KMS-11 (cell line): ENCODE measurements around the gene FHOD3.

Source experiments
- H2AFZ ChIP-seq: fragments of 200-600 bp; sonication (generic); 2 replicates; pipeline ENCODE4 v1.6.1; 2016; ENCODE audit warnings: antibody characterized with exemption, mixed run types, low read depth
- H3K27ac ChIP-seq: fragments of 200-600 bp; sonication (generic); 2 replicates; pipeline ENCODE4 v1.6.1; 2016; ENCODE audit warnings: mild to moderate bottlenecking, mixed run types
- H3K27me3 ChIP-seq: fragments of 200-600 bp; sonication (generic); 2 replicates; pipeline ENCODE4 v1.6.1; 2017; ENCODE audit warnings: mild to moderate bottlenecking, low read depth, mixed run types, moderate library complexity; ENCODE audit not compliant: insufficient read depth
- H3K36me3 ChIP-seq: fragments of 200-600 bp; sonication (generic); 2 replicates; pipeline ENCODE4 v1.6.1; 2017; ENCODE audit warnings: mild to moderate bottlenecking, mixed run types; ENCODE audit not compliant: insufficient read depth
- H3K4me1 ChIP-seq: fragments of 200-600 bp; sonication (generic); 2 replicates; pipeline ENCODE4 v1.6.1; 2016; ENCODE audit warnings: mild to moderate bottlenecking, low read depth, mixed run types; ENCODE audit not compliant: poor library complexity, severe bottlenecking
- H3K4me2 ChIP-seq: fragments of 200-600 bp; sonication (generic); 2 replicates; pipeline ENCODE4 v1.7.0; 2016; ENCODE audit warnings: mild to moderate bottlenecking, mixed run types
- H3K4me3 ChIP-seq: fragments of 200-600 bp; sonication (generic); IDR thresholded peaks from 2 replicates; pipeline ENCODE4 v1.6.1; 2017; ENCODE audit warnings: low read depth, low read length, mixed read lengths; ENCODE audit not compliant: insufficient read depth
- H3K79me2 ChIP-seq: fragments of 200-600 bp; sonication (generic); 2 replicates; pipeline ENCODE4 v1.6.1; 2016; ENCODE audit warnings: low read depth, mixed run types; ENCODE audit not compliant: insufficient read depth
- H3K9ac ChIP-seq: fragments of 200-600 bp; sonication (generic); 2 replicates; pipeline ENCODE4 v1.6.1; 2016; ENCODE audit warnings: mild to moderate bottlenecking, mixed run types
- H4K20me1 ChIP-seq: fragments of 200-600 bp; sonication (generic); 2 replicates; pipeline ENCODE4 v1.6.1; 2016; ENCODE audit warnings: mild to moderate bottlenecking, mixed run types; ENCODE audit not compliant: insufficient read depth
- TF ChIP-seq, protein P1 (sequence below): fragments of 200-600 bp; sonication (generic); conservative IDR thresholded peaks from 2 replicates; pipeline ENCODE4 v1.6.1; 2017; ENCODE audit warnings: low read depth, mild to moderate bottlenecking, antibody characterized with exemption, low read length, moderate library complexity, mixed read lengths

Gene FHOD3

DNA sequence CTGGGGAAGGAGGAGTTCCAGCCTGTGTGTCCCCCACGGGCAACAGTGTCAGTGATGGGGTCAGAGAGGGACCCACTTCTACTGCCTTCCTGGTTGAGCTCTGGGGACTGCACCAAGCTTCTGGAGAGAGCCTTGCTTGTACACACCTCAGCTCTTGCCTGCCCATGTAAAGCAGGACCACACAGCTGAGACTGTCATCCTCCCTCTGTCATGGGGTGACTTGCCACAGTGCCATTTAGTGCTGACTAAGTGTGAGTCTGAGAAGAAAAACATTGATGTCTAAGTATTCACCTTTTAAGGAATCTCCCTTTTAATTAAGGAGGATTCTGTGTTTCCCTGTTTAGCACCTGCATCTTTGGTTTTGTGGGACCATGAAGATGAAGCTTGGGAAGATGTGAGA, 159.1 kb downstream of the FHOD3 start:
- Histone ChIP-seq H3K4me1 (no peaks in the 10 kb centered on the region), H3K9ac (no peak overlapping the region), H4K20me1 (no peaks in the 10 kb centered on the region), H3K4me2 (no peak overlapping the region), H3K4me3 (no peak overlapping the region), H2AFZ (no peak overlapping the region), H3K27me3 (no peaks in the 10 kb centered on the region), H3K27ac (no peak overlapping the region), H3K79me2 (no peaks in the 10 kb centered on the region), H3K36me3 (no peaks in the 10 kb centered on the region)
- TF ChIP-seq, protein P1, sequence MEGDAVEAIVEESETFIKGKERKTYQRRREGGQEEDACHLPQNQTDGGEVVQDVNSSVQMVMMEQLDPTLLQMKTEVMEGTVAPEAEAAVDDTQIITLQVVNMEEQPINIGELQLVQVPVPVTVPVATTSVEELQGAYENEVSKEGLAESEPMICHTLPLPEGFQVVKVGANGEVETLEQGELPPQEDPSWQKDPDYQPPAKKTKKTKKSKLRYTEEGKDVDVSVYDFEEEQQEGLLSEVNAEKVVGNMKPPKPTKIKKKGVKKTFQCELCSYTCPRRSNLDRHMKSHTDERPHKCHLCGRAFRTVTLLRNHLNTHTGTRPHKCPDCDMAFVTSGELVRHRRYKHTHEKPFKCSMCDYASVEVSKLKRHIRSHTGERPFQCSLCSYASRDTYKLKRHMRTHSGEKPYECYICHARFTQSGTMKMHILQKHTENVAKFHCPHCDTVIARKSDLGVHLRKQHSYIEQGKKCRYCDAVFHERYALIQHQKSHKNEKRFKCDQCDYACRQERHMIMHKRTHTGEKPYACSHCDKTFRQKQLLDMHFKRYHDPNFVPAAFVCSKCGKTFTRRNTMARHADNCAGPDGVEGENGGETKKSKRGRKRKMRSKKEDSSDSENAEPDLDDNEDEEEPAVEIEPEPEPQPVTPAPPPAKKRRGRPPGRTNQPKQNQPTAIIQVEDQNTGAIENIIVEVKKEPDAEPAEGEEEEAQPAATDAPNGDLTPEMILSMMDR = no peak

DNA sequence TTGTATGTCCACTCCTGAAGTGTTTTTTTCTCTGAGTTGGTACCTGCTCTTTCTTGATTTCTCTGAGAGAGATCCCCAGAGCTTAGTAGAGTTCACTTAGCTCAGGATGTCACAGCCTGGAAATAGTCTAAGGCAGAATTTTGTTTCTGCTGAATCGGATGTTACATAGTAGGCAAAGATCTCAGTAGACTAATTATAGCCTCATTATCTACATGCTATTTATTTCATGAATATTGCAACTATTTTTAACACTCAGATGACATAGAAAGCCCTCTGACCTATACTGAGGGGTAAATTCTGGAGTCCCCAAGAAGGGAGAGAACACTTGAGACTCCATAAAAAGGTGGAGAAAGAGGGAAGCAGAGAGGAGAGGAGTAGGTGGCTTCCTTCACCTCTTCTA, 160.2 kb downstream of the FHOD3 start:
- H3K4me3 ChIP-seq = no peak overlapping the region
- H3K9ac ChIP-seq = no peak overlapping the region
- no peaks in the 10 kb centered on the region for H3K4me1 ChIP-seq
- no peak overlapping the region for H3K4me2 ChIP-seq
- no peak overlapping the region for H3K27ac ChIP-seq
- H2AFZ ChIP-seq = no peak overlapping the region
- no peaks in the 10 kb centered on the region for H3K79me2 ChIP-seq
- H4K20me1 ChIP-seq = no peaks in the 10 kb centered on the region
- no peaks in the 10 kb centered on the region for H3K27me3 ChIP-seq
- no peaks in the 10 kb centered on the region for H3K36me3 ChIP-seq
- TF ChIP-seq, protein P1 = no peak

DNA sequence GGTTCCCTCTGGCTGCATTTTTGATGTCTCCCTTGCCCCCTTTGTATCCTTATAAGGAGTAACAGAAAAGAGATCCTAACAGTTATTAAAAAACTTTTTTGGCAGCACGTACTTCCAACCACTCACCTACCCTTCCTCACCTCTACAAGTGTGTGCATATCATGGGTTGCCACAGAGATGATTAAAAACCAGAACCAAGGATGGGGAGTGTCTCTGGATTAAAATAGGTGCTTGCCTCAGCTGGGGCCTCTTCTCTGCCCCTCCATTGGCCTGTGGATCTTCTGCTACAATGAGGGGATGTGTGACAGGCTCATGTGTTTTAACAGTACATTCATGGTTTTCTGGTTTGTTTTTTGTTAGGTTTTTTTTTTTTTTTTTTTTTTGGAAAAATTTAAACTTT, 160.8 kb downstream of the FHOD3 start:
- no peak overlapping the region for H3K27ac ChIP-seq
- H2AFZ ChIP-seq = no peak overlapping the region
- H4K20me1 ChIP-seq = no peaks in the 10 kb centered on the region
- H3K9ac ChIP-seq = no peak overlapping the region
- H3K4me2 ChIP-seq = no peak overlapping the region
- no peaks in the 10 kb centered on the region for H3K4me1 ChIP-seq
- no peaks in the 10 kb centered on the region for H3K27me3 ChIP-seq
- H3K4me3 ChIP-seq = no peak overlapping the region
- no peaks in the 10 kb centered on the region for H3K36me3 ChIP-seq
- H3K79me2 ChIP-seq = no peaks in the 10 kb centered on the region
- TF ChIP-seq, protein P1 = no peak

DNA sequence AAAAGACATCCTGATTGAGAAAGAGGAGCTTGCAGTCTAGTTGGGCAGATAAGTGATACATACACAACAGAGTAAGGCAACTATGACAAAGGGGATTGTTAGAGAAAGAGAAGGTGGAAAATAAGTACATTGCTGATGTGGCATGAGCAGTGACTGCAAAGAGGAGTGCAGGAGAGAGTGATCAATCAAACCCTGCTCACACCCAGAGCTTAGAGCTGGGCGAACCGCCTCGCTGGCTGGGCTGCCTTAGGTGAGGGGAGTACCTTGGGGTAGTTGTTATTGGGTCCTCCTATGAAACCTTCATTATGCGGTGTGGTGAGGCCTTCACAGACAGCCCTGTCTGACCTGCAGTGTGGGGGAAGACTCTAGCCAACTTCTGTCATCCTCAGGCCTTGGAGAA, 161.7 kb downstream of the FHOD3 start:
- Histone ChIP-seq H3K4me2 (no peak overlapping the region), H3K27ac (no peak overlapping the region), H3K79me2 (no peaks in the 10 kb centered on the region), H3K4me3 (no peak overlapping the region), H3K9ac (no peak overlapping the region), H2AFZ (no peak overlapping the region), H4K20me1 (no peaks in the 10 kb centered on the region), H3K36me3 (no peaks in the 10 kb centered on the region), H3K27me3 (no peaks in the 10 kb centered on the region), H3K4me1 (no peaks in the 10 kb centered on the region)
- TF ChIP-seq, protein P1 = no peak

DNA sequence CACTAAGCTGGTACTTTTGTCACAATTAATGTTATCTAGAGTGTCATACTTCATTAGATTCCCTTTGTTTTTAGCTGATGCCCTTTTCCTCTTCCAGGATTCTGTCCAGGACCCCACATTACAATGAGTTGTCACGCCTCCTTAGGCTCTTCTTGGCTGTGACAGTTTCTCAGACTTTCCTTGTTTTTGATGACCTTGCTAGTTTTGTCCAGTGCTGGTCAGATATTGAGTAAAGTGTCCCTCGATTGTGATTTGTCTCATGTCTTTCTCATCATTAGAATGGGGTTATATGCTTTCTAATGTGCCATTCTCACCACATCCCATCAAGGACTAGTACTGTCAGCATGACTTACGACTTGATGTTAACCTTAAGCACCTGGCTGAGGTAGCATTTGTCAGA, 162.3 kb downstream of the FHOD3 start:
- no peak overlapping the region for H3K9ac ChIP-seq
- no peaks in the 10 kb centered on the region for H3K27me3 ChIP-seq
- no peaks in the 10 kb centered on the region for H3K4me1 ChIP-seq
- no peak overlapping the region for H3K4me2 ChIP-seq
- H3K36me3 ChIP-seq = no peaks in the 10 kb centered on the region
- no peaks in the 10 kb centered on the region for H3K79me2 ChIP-seq
- H3K4me3 ChIP-seq = no peak overlapping the region
- H3K27ac ChIP-seq = no peak overlapping the region
- TF ChIP-seq, protein P1 = no peak
- no peak overlapping the region for H2AFZ ChIP-seq
- H4K20me1 ChIP-seq = no peaks in the 10 kb centered on the region
